NCI-H146 treated with DMSO at 0.1 percent for 48 hours (cell line): ENCODE measurements around the gene RGS11.
"Not testable (repeated sequence)": the region's sequence is repeated elsewhere in the genome, so short reads cannot be mapped to it uniquely, and the experiment has no call there.

Source experiments
- DNase-seq: peaks from one replicate; lab custom pipeline; 2025; ENCODE audit not compliant: unreplicated experiment; lab: John Stamatoyannopoulos, UW

The RGS11 gene

DNA sequence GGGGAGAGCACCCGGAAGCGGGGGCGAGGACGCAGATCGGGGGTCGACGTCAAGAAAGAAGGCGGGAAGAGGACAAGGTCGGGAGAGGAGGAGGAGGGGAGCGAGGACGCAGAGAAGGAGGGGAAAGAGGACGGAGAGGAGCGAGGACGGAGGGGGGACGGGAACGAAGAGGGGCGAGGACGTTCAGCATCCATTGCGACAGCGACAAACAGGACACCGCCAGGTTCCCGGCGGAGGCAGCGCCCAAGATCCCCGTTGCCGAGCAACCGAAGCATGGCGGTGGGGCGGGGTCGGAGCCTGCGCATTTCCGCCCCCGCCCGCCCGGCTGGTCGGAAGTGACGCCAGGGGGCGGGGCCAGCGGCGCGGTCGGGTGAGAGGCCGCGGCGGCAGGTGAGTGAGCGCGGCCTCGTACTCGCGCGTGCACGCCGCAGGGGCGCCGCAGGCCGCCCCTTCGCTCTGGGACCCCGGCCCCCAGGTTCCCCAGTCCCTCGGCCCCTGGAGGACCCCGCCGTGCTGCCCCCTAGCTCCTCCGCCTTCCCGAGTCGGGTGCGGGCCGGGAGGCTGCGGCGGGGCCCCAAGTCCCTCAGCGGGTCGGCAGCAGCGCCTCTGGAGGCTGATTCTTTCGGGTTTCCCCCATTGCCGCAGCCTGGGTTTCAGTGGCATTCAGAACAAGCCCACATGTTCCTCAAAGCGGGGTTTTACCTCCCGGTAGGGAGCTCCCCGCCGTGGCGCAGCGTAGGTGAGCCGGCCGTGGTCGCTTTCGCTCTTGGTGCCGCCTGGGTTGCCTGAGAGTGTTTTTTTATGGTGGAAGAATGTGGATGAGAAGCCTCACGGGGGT, 41.1 kb downstream of the RGS11 start, which contains the start of gene FAM234A:
Gene FAM234A (plus strand): TSS at position 354 of the 838 bp plus-strand sequence. CDS start 19,593 bp downstream, outside the sequence.
- DNase-seq = peak; percentile 86

DNA sequence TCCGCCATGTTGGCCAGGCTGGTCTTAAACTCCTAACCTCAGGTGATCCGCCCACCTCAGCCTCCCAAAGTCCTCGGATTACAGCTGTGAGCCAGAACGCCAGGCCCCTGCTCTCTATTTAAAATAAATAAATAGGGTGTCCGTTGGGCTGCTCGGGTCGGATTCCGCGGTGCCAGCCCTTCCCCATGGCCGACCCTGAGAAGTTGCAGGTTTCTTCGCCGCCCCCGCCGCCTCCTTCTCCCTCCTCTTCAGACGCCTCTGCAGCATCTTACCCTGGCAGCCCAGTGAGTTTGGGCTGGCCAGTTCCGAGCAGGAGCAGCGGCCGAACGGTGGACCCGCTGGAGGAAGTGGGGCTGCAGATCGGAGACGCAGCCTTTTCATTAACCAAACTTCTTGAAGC, 44.8 kb downstream of the RGS11 start:
- no peak for DNase-seq

- not testable (repeated sequence) for DNase-seq
Measured at GRCh38 chr16:230351-230750, 45.4 kb downstream of the RGS11 start.

DNA sequence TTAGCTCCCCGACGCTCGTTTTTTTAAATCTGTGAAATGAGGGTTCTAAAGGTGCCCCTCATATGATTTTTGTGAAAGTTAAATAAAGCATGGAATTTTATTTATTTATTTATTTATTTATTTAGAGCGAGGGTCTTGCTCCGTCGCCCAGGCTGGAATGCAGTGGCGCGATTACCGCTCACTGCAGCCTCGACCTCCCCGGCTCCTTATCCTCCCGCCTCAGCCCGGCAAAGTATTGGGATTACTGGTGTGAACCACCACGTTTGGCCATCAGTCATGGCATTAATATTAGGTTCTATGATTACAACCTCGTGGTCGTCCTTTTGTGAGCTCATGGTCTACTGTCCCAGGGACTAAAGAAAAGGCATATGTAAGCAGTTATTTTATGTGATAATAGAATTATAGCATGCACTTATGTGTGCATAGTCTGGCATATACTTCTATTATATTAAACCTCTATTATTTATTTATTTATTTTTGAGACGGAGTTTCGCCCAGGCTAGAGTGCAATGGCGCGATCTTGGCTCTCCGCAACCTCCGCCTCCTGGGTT, 45.9 kb downstream of the RGS11 start:
- DNase-seq = no peak

- DNase-seq = peak; percentile 82
Measured at GRCh38 chr16:228852-229730, 46.7 kb downstream of the RGS11 start, which contains the start of gene LUC7L. Gene LUC7L (minus strand): TSS chr16:229449. CDS start chr16:229339, 110 bp downstream.

GRCh38 chr16:228151-228851, 47.4 kb downstream of the RGS11 start:
- DNase-seq = peak; percentile 43

GRCh38 chr16:220021-220420, 55.7 kb downstream of the RGS11 start:
- no peak for DNase-seq
